Activated CD8-positive, alpha-beta memory T cell treated with anti-CD3 and anti-CD28 coated beads for 1 hour (primary cell): Measurements from ENCODE around the gene CDCP1.

ENCODE experiments used
- DNase-seq, 2 donors: peaks; one replicate each; pipeline ENCODE4 v3.0.0-alpha.2; 2020; ENCODE audit warnings: low read depth in 1 of 2; ENCODE audit errors: extremely low read depth in 1 of 2

The CDCP1 gene

GRCh38 chr3:45116350-45116749 is 29.8 kb downstream of the CDCP1 start:
- no peak for DNase-seq

GRCh38 chr3:45113625-45114050 is 32.5 kb downstream of the CDCP1 start:
- DNase-seq, result no peak

GRCh38 chr3:45112939-45113338 is 33.2 kb downstream of the CDCP1 start:
- DNase-seq, result no peak

DNA sequence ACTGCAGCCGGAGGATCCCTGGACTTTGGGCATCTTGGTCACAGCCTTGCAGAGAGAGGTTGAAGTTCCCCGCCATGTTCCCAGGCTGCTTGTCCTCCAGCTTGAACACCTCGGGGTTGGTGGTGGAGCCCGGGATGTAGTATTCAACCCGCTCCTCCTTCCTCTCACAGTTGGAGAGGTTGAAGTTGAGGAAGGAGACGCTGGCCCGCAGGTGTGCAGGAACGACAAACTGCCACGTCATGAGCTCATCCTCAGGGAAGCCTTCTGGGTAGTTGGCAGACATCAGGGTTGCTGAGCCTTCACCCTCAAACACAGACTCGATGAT is 35.7 kb downstream of the CDCP1 start:
- DNase-seq, result no peak

GRCh38 chr3:45109771-45110508 is 36.2 kb downstream of the CDCP1 start:
- DNase-seq, result no peak

GRCh38 chr3:45106874-45107273 is 39.3 kb downstream of the CDCP1 start:
- DNase-seq, result no peak

GRCh38 chr3:45105855-45106671 is 40.1 kb downstream of the CDCP1 start:
- peak; percentile 31 to 34 for DNase-seq

- no peak for DNase-seq
Observed at GRCh38 chr3:45104715-45105711, 41.2 kb downstream of the CDCP1 start.

DNA sequence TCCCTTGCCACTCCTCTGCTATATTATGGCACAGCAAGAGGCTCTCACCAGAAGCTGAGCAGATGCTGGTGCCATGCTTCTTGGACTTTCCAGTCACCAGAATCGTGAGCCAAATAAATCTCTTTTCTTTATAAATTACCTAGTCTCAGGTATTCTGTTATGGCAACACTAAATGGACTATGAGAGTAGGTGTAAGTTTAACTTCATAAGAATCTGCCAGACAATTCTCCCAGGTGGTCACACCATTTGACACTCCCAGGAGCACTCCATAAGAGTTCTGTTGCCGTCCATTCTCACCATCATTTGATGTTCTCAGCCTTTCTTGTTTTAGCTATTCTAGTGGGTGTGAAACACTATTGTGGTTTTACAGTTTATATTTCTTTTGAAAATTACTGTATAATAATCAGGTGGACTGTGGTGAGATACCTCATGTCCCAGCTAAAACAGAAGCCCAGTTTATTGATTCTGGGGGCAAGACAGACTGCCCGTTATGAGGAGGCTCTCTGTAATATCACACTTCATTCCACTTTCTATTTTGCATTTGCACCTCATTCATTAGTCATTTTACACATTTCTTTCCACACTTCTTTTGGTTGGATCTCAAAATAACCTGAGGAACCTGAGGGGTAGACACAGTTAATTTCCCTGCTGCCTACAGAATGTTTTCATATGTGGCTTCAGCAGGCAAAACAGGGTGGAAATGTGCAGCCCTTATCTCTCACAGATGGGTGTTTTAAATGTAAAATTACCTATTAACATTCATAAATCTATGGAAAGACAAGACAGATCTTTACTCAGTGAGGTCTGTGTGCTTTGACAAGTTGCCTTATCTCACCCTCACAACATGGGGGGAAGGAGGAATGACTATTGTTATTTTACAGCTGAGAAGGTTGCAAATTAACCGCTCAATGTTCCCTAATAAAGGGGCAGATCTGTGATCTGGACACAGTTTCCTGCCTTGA is 42.1 kb downstream of the CDCP1 start:
- no peak for DNase-seq

- no peak for DNase-seq
Observed at GRCh38 chr3:45103334-45103733, 42.8 kb downstream of the CDCP1 start.

DNA sequence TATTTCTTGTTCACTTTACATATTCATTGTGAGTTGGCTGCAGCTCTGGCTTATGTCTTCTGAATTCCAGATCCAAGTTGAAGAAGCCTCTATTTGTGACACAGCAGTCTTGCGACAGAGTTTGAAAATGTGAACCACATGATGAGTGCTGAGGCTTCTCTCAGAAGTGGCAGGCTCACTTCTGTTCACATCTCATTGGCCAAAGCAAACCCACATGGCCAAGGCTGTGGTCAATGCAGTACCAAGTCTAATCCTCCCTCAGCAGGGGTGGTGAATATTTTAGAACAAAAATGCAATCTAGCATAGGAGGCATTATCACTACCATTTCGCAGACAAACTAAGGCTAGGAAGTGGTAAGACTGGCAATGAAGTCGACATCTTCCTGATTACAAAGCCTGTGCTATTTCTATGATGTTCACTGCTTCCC is 45.2 kb downstream of the CDCP1 start:
- DNase-seq, result no peak

DNA sequence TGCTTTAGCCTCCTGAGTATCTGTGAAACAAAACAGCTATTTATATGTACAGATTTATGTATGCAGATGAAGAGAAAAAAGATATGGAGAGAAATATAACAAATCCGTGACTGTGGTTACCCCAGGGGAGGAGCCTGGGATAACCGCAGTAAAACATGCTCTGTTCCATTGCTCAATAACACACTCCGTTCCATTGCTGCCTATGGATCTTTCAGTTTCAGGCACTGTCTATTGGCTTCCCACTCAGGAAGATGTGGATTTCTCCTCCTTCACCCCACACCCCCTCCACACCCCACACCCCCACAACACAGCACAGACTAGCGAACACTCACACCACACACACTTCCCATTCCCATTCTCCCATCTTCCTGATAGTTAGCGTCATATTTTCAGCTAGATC is 47.9 kb downstream of the CDCP1 start:
- DNase-seq, result no peak

GRCh38 chr3:45097296-45097883 is 48.8 kb downstream of the CDCP1 start:
- DNase-seq, result no peak

- no peak for DNase-seq
Observed at GRCh38 chr3:45095916-45096526, 50.2 kb downstream of the CDCP1 start.

DNA sequence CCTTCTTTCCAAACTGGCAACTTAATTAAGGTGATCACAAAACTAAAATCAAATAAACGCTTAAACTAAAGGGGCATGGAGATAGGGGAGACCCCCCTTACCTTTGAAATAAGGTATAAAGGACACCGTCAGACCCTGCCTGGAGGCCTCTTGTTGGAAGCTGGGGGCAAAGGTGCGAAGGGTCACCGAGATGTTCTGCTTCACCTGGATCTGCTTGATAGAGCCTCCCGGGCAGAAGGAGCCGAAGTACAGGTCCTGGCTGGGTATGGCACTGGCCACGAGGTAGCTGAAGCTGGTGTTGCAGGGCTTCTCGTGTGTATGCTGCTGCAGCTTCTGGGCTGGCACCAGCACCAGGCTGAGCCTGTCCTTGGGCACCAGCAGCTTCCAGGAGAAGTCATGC is 53.0 kb downstream of the CDCP1 start:
- DNase-seq, result no peak

GRCh38 chr3:45092132-45093031 is 53.8 kb downstream of the CDCP1 start:
- DNase-seq, result no peak

- no peak for DNase-seq
Observed at GRCh38 chr3:45090855-45091254, 55.3 kb downstream of the CDCP1 start.
